GM12865 (cell line): ENCODE data around the gene SEMA3G.

ENCODE experiments used
- DNase-seq: peaks from one replicate; pipeline ENCODE4 v3.0.0; 2010; ENCODE audit warnings: low read depth
- H3K4me3 ChIP-seq: 2 replicates; pipeline ENCODE4 v1.5.1; 2011; ENCODE audit warnings: mild to moderate bottlenecking, low read depth, low read length, control low read depth
- TF ChIP-seq, protein P1 (sequence below): IDR thresholded peaks from 2 replicates; pipeline ENCODE4 v1.5.1; 2011; ENCODE audit warnings: low read length, control low read depth, low read depth, inconsistent platforms; ENCODE audit not compliant: insufficient read depth; ENCODE audit errors: missing control alignments

SEMA3G gene

DNA sequence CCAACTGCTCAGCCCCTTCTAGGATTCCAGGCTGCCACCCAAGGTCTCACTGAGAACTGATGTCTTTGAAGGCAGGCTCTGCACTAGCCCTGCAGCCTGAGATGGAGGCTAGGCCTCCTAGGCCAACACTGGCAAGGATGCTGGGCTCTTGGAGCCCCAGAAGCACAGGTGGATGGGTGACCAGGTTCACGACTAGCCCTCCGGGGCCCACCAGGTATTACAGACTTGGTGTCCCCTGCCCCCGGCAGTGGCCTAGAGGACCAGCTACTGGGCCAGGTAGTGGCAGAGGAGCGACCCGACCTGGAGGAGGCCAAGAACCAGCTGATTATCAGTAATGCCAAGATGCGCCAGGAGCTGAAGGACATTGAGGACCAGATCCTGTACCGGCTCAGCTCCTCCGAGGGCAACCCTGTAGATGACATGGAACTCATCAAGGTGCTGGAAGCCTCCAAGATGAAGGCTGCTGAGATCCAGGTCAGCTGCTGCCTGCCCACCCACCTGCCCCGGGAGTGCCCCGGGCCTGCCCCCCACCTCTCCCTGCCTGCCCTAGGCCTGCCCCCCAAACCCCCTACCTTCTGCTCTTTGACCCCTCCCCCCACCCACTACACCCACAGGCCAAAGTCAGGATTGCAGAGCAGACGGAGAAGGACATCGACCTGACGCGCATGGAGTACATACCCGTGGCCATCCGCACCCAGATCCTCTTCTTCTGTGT, 52.5 kb downstream of the SEMA3G start:
- TF ChIP-seq, protein P1, sequence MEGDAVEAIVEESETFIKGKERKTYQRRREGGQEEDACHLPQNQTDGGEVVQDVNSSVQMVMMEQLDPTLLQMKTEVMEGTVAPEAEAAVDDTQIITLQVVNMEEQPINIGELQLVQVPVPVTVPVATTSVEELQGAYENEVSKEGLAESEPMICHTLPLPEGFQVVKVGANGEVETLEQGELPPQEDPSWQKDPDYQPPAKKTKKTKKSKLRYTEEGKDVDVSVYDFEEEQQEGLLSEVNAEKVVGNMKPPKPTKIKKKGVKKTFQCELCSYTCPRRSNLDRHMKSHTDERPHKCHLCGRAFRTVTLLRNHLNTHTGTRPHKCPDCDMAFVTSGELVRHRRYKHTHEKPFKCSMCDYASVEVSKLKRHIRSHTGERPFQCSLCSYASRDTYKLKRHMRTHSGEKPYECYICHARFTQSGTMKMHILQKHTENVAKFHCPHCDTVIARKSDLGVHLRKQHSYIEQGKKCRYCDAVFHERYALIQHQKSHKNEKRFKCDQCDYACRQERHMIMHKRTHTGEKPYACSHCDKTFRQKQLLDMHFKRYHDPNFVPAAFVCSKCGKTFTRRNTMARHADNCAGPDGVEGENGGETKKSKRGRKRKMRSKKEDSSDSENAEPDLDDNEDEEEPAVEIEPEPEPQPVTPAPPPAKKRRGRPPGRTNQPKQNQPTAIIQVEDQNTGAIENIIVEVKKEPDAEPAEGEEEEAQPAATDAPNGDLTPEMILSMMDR = no peak
- no peak for DNase-seq
- no peak overlapping the region for H3K4me3 ChIP-seq

DNA sequence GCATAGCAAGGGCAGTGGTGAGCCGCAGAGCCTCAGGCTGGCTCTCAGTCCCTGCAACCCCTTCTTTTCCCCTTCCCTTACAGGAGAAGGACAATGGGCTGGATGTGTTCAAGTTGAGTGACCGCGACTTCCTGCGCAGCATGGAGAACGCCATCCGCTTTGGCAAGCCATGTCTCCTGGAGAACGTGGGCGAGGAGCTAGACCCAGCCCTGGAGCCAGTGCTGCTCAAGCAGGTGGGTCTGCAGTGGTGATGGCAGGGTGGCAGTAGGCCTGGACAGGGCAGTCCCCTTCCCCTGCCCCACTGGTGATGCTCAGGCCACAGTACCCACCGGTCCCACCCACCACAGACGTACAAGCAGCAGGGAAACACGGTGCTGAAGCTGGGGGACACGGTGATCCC, 53.8 kb downstream of the SEMA3G start:
- H3K4me3 ChIP-seq = no peak overlapping the region
- TF ChIP-seq, protein P1 = no peak
- DNase-seq = no peak

DNA sequence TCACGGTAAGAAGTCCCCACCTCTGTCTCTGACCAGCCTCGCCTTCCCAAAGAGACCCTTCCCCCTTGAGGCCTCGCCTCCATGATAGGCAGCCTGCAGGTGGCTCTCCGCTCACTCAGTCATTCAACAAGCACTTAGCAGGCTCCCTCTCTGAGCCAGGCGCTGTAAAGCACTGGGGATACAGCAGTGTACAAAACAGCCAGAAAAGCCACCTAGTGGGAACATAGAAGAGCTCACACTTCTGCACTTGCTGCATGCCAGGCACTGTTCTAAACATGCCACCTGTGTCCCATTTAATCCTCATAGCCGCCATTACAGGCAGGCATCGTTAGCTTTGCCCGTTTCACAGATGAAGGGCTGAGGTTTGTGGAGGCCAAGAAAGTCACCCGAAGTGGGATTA, 56.0 kb downstream of the SEMA3G start:
- H3K4me3 ChIP-seq = no peak overlapping the region
- TF ChIP-seq, protein P1 = no peak
- DNase-seq = no peak

DNA sequence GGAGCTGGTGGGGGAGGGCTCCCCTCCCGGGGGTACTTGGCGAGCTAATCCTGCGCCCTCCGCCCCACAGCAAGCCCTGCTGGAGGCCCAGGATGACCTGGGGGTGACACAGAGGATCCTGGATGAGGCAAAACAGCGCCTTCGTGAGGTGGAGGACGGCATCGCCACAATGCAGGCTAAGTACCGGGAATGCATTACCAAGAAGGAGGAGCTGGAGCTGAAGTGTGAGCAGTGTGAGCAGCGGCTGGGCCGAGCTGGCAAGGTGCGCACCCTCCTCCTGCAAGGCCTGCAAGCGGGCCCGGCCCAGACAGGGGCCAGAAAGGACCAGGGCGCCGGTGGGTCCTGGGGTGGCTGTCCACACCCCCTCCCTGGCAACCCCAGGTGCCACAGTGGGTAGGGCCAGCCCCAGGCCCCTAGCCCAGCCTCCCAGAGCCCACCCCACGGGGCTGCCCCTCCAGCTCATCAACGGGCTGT, 56.5 kb downstream of the SEMA3G start:
- H3K4me3 ChIP-seq = no peak overlapping the region
- no peak for DNase-seq
- TF ChIP-seq, protein P1 = no peak

DNA sequence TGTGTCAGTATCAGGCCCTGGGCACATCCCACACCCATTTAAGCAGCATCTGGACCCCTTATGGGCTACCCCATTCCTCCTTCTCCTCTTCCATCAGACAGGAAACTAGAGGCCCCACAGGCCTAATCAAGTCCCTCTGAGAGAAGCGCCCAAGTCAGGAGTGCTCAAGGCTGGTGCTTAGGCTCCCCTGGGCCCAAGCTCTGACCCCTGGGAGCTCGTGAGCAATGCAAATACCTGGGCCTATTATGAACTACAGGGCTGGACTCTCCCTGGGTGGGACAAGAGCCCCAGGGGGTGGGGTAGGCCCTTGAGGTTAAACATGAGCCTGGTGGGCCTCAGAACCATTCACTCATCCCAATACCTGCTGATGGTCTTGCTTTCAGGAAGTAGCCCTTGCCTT, 57.4 kb downstream of the SEMA3G start:
- no peak for DNase-seq
- TF ChIP-seq, protein P1 = no peak
- H3K4me3 ChIP-seq = no peak overlapping the region

DNA sequence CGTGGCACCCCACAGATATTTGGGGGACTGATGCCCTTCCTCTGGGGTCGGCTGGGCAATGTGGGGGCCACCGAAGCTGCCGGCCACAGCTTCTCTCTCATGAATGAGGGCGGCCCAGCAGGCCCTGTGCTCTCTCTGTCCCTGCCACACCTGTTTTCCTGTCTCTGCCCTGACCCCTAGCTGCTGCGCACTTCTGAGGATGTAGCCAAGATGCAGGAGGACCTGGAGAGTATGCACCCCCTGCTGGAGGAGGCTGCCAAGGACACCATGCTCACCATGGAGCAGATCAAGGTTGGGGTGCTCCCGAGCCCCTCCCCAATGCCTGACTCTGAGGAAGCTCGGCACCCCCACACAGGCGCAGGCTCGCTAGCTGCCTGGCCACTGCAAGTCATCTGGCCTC, 59.7 kb downstream of the SEMA3G start:
- peak; percentile 77 for DNase-seq
- no peak overlapping the region for H3K4me3 ChIP-seq
- TF ChIP-seq, protein P1 = peak; percentile 66

DNA sequence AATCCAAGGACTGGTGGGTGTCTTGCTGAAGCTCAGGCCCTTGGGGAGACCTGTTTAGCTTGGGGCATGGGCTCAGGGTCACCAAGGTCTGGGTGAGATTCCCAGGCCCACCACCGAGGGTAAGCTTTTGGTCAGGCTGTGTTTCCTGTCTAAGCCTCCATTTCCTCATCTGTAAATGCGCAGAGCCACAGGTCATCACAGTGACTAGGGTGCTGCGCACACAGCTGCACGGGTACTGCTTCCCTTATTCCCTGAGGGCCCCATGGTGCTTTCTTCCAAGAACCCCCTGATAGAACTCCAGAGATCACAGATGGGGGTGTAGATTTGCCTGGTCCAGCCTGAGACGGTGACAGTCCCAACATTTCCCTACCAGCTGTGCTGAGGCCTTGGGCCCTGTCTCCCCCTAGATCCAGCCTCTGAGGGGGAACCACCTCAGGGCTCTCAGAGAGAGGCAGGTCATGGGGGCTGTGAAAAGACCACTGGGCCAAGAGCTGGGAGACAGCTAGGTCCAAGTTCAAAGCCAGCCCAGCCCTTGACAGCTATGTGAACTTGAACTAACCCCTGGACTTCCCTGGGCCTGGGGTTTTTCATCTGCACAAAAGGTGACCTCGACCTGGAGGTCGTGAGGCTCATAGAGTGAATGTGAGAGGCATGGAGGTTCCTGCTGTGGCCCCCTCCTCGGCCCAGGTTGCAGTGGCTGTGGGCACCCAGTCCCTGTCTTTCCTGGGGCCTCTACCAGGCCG, 60.7 kb downstream of the SEMA3G start:
- H3K4me3 ChIP-seq = no peak overlapping the region
- TF ChIP-seq, protein P1 = no peak
- no peak for DNase-seq
